NCI-H2081 (cell line): ENCODE results near the gene DPP7.
"Not testable (repeated sequence)": the region's sequence is repeated elsewhere in the genome, so short reads cannot be mapped to it uniquely, and the experiment has no call there.

Experiments used
- DNase-seq, 2 experiments: peaks; one replicate each; lab custom pipeline; 2025; lab: John Stamatoyannopoulos, UW

Gene DPP7

DNA sequence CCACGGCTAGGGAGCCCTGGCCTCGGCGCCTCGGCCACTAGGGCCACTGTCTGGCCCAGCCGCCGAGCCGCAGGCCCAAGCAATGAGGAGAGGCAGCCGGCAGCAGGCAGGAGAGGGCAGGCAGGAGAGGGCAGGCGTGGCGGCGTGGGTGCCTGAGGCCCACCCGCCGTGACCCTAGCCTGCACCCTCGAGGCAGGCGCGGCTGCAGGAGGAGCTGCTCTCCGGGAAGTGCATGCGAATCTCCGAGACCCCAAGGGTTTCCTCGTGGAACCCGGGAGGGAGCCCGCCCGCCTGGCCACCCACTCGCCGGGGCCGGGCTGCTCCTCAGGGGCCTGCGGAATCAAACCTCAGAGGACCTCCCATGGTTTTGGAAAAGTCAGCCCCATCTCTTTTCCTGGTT, 33.7 kb upstream of the DPP7 start:
- DNase-seq, result no peak

DNA sequence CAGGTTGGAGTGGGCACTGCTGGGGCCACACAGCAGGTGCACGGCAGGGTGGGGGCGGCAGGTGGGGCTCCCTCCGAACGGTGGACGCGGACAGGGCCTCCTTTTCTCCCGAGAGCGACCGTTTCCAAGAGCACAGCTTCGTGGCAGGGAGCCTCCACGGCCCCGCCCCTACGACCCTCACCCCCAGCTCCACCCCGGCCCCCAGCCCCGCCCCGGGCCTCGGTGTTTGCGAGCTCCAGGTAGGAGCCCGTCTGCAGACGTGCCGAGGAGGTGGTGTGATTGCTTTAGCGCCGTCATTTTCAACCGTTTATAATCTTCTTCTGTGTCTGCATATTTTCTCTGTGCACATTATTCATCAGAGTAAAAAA, 33.2 kb upstream of the DPP7 start:
- DNase-seq, result no peak

DNA sequence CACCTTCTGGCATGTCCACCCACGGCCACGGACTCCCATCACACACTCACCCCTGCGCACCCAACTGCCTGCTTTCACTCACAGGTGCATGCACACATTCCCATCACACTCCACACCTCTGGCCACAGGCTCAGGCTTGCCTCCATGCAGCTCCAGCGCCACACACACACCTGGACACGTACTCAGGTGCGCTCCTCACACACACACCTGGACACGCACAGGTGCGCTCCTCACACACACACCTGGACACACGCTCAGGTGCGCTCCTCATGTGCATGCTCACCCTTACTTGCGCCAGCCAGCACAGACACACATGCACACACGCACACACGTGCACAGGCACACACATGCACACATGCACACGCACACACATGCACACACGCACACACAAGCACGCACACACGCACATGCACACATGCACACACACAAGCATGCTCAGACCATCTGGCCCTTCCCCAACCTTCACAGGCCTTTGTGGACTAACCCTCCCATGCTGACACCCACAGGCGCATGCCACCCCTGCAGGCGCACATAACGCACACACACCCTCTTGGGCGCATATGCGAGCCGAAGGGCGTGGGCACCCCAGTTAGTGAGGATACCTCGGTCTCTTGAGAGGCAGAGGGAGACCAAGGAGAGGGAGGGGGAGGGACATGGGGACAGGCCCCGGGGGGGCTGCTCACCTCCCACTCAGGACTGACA, 32.7 kb upstream of the DPP7 start:
- DNase-seq, result no peak

DNA sequence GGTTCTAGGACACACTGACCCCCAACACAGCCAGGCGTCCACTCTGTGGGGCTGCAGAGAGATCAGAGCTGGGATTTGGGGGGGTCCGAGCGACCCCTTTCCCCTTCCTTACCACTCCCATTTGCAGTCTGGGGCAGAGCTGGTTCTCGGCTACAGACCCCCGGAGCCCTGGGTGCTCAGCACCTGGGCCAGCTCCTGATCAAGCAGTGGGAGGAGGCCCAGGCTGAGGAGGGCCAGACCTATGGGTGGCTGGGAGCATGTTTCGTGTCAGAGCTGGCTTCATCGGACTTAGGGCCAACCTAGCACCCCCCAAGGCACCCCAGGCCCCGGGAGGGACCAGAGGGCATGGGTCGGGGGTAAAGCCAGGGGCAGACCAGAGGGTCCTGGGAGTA, 32.0 kb upstream of the DPP7 start:
- no peak for DNase-seq

DNA sequence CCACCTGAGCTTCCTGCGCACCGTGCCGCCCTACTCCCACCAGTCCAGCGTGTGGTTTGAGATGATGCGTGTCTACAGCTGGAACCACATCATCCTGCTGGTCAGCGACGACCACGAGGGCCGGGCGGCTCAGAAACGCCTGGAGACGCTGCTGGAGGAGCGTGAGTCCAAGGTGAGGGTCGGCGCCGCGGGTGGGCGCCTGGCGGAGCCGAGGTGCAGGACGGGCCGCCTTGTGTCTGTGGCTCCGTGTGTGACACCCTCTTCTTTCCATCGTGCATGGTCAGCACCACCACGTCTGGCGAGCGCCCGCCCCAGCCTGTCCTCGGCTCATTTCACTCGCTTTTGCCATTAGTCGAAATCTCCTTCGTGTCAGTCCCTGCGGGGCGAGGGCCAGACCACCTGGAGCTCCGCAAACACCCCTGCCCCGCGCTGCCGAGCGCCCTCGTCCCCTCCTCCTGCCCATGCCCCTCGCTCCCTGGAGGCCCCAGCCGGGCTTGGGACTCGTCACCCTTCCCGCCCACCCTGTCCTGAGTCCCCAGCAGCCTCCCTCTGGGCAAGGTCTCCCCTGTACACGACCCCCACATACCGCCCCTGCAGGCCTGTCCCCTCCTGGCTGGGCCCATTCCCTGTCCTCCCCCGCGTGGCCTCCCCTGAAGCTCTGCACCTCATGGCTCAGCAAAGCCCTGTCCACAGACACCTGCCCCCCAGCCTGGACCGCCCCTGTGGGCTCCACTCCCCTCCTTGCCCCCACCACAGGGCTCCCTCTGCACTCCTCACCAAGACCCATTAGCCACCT, 31.4 kb upstream of the DPP7 start:
- DNase-seq, result no peak

DNA sequence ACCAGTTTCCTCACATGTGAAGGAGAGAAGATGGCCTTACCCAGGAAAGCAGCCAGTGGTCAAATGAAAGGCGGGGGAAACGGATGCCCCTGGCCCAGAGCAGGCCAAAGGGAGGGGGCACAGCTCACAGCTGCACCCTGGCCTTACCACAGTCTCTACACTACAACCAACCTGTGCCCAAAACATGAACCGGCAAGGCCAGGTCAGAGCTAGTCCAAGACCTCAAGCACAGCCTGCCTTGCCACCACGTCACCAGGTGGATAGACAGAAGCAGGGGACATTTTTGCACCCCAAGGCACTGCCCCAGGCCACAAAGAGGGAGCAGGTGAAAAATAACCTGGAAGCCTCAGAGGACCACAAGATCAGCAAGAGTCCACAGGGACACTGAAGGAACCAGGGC, 28.9 kb upstream of the DPP7 start:
- no peak for DNase-seq

DNA sequence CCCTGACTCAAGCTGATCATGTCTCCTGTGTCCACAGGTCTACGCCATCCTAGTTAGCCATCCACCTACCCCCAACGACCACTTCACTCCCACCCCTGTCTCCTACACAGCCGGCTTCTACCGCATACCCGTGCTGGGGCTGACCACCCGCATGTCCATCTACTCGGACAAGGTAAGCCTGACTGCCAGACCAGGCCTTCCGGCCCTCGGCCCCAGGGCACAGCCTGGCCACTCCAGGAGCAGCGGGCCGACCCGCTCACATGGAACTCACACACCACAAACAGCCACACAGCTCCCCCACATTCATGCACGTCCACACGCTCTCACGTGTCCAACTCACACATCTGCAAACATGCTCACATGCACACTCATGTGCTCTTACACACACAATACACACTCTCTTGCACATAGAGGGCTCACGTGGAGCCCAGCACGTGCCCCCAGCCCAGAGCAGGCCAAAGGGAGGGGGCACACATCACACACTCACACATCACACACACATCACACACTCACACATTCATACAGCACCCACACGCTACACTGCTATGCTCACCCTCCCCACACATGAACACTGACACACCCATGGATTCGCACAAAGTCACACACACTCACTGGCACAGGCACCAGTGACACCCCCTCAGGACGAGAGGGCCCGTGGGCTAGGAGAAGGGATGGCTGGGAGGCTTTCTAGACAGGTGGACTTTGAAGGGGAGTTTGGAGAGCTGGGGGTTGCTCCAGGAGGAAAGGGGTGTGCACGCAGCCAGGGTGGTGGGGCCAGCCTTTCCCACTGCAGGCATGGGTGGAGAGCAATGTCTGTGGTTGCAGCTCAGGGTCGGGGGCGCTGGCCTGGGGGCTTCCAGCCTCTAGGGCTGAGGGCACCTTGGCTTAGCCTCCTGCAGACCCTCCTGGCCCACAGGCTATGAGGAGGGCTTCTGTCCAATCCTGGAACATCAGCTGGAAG, 27.7 kb upstream of the DPP7 start:
- no peak for DNase-seq

DNA sequence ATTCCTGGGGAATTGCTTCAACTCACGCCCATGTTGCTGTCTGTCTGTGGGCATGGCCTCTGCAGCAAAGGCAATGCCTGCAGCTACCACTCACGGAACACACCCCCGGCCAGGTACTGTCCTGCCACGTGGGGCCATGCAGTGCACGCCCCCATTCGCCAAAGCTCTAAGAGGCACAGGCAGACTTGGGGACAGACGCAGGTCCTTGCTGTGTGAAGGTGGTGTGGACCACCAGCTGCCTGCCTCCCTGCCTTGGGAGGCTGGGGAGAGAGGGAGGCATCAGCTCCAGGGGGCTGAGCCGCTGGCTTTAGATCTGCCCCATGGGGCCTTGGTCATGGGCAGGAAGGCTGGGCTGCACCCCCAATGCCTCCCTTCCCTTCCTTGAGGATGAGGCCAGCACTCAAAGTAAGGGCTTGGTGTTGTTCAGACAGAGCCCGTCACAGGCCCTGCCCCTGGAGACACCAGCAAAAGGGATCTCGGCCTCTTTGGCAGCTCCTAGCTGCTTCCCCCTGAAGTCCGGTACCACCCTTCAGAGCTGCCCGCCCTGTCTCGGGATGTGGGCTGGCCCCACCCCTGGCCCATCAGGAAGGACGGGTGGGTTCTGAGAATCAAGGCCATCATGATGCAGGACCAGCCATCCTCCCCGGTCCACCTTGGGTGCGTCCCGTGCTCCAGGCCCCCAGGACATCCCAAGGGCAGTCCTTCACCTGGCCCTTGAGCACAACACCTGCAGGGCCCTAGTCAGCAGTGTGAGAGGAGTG, 26.7 kb upstream of the DPP7 start:
- DNase-seq, result no peak

DNA sequence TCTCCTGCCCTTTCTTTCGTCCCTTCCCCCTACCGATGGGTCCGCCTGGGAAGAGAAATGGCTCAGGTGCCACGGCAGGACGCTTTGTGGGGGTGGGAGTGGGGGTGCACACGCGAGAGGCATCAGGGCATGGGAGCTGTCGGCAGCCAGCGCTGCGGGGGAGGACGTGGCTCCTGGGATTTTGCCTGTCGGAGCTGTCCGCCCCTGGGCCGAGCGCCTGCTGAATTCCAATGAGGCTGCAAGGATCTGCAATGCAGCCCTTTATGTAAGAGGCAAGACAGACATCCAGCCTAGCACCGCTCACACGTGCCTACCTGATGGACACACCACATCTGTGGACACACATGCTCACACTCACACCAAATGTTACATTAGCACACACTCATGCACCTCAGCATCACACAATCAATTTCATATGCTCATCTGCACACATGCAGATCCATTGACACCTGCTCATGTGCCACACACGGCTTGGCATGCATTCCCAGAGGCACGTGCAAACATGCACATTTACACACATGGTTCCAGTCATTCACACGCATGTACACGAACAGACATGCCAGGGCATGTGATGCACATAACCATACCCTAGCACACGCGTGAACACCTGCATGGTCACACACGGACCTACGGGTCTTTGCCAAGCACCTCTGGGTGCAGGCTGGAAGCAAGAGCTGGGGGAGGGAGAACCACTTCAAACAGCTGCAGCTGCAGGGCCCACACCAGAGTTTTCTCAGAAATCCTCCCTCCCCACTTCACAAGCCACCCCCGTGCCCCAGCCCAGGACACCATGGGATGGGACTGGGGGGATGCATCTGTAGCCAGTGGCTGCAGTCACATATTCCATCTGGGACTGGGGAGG, 25.8 kb upstream of the DPP7 start:
- no peak for DNase-seq

DNA sequence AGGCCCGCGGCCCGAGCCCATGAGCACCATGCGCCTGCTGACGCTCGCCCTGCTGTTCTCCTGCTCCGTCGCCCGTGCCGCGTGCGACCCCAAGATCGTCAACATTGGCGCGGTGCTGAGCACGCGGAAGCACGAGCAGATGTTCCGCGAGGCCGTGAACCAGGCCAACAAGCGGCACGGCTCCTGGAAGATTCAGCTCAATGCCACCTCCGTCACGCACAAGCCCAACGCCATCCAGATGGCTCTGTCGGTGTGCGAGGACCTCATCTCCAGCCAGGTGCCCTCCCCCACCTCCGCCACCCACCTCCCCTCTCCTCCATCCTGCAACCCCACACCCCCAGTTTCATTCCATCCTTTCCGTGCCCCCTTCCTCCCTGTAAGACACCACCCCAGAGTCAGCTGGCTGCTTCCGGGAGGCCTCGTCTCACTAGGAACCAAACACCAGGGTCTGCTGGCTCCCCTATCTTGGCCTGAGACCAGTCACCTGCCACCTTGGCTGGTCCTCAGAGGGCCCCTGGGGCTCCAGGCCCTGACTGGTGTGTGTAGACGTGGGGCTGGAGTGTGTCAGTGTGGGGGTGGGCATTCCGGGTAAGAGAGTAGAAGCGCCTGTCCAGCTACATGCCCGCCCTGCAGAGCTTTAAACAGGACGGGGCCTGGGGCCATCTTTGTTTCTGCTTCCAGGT, 25.1 kb upstream of the DPP7 start:
- DNase-seq, result no peak

DNA sequence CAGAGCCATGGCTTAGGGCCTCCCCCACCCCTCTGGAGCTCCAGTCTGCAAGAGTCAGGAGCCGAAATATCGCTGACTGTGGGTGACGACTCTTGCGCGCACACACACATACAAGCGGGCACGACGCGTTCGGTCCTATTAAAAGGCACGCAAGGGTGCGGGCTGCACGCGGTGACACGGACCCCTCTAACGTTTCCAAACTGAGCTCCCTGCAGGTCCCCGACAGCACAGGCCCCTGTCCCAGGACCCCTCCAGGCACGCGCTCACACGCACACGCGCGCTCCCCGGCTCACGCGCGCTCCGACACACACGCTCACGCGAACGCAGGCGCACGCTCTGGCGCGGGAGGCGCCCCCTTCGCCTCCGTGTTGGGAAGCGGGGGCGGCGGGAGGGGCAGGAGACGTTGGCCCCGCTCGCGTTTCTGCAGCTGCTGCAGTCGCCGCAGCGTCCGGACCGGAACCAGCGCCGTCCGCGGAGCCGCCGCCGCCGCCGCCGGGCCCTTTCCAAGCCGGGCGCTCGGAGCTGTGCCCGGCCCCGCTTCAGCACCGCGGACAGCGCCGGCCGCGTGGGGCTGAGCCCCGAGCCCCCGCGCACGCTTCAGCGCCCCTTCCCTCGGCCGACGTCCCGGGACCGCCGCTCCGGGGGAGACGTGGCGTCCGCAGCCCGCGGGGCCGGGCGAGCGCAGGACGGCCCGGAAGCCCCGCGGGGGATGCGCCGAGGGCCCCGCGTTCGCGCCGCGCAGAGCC, 24.4 kb upstream of the DPP7 start, which contains the start of gene GRIN1:
GRIN1 (plus strand) TSS at position 433 of the 746 bp plus-strand sequence. CDS start 333 bp downstream, outside the sequence.
- DNase-seq, result no peak

DNA sequence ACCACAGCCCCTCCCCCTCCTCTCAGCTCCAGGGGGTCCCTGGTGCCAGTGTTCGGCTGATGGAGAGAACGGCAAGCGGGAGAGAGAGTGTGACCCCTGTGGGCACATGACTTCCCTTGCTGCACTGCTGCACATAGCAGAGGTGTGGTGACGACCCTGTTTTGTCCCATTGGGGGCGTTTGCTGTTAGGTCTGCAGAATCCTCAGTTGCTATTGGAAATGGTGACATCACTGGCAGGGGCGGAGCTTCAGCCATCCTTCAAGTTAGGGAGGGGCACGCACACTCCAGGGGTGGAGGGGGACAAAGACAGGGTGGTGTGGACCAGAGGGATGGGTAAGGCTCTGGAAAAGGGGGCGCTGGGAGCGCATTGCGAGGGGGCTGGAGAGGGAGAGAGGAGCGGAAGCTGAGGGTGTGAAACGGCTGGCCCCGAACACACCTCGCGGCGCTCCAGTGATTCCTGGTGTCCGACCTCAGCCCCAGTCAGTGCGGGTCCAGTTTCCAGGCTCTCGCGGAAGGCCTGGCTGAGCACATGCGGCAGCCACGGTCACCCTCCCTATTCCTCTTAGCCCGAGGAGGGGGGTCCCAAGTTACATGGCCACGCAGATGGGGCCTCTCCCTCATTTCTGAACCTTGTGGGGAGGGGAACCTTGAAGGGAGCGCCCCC, 23.7 kb upstream of the DPP7 start:
- peak in 1 of 2 experiments; percentile 22 for DNase-seq

DNA sequence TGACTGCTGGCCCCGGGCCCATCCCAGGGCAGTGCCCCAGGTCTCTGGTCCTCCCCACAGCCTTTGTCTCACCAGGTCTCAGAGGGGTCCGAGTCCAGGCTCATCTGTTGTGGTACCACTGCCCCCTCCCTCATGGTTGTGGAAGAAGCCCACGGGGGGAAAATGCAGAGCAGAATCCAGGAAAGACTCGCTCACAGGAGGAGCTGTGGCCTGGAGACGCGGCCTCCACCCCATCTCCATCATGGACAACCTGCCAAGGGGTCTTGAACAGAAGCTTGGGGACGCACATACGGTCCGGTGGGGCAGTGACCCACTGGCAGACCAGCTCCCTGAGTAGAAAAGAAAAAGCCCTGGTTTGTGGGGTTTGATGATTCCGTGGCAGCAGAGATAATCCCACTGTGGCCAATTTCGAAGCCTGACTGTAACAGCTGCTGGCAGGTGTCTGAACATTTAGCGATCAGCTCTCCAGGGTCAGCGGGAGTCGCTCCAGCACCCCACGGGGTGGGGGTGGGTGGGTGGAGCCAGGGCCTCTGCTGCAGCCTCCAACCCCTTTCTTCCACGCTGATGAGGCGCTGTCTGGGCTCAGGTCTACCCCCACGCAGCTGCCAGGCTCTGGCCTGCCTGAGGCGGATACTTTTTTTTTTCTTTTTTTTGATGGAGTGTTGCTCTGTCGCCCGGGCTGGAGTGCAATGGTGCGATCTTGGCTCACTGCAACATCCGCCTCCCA, 22.5 kb upstream of the DPP7 start:
- DNase-seq, result no peak

DNA sequence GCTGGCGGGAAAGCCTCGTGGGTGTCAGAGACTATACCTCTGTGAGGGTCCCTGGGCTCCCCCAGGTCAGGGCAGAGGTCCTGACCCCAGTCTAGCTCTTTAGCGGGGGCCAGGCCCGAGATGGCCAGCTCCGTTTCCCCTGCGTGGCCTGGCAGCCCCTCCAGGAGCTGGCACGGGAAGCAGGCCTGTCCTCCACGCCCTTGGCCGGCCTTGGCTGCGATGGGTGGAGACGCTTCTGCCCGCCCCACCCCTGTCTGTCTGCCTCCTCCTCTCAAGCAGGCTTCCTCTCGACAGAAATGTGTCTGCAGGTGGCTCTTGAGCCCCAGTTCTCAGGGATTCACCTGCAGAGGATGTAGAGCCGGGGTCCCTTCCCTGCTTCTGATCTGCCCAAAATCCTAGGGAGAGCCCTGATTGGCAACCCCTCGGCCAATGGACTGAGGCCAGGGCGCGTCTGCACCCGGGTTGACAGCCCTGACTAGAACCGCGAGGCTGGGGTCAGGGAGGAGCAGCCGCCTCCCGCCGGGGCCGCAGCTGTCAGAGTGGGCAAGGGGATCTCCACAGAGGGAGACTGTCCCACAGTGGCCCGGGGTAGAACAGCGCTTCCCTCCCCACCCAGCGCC, 21.8 kb upstream of the DPP7 start:
- DNase-seq, result no peak

DNA sequence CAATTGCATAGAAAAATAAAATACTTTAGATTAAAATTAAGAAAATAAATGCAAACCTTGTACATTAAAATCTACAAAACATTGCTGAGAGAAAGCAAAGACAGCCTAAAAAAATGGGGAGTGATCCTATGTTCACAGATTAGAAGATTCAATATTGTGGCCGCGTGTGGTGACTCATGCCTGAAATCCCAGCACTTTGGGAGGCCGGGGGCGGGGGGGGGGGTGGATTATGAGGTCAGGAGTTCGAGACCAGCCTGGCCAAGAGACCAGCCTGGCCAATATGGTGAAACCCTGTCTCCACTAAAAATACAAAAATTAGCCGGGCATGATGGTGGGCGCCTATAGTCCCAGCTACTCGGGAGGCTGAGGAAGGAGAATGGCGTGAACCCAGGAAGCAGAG, 20.6 kb upstream of the DPP7 start:
- DNase-seq, result not testable (repeated sequence)

DNA sequence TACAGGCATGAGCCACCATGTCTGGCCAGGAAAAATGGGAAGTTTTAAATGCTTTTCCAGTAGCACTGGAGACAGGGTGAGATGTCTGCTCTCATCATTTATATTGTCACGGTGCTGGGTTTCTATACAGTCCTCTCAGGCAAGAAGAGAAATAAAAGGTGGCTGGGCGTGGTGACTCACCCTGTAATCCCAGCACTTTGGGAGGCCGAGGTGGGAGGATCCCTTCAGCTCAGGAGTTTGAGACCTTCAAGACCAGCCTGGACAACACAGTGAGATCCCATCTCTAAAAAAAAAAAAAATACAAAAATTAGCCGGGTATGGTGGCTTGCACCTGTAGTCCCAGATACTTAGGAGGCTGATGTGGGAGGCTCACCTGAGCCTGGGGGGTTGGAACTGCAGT, 19.7 kb upstream of the DPP7 start:
- DNase-seq, result no peak

DNA sequence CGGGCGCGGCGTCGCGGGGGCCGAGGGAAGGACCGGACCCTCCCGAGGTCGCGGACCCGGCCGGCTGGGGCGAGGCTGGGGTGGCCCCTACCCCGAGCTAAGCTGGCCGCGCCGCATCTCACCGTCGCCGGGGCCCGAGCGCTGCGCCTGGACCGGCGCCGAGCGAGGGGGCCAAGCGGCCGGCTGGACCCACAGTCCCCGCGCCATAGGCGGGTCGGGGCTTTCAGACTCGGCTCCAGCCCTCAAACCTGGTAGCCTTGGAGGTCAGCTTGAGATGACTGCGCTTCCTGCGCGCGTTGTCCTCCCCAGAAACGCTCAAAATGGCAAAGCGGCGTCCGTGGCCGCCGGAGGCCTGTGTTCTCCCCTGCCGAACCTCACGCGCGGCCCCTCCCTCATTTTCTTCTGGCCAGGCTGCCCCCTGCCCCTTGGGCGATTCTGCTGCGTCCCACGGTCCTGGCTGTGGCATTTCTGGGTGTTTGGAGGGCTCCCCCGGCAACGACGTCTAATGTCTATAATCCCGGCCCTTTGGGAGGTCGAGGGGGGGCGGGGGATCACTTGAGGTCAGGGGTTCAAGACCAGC, 15.7 kb upstream of the DPP7 start:
- peak in 1 of 2 experiments; percentile 23 for DNase-seq
